CD14-positive monocyte (primary cell): ENCODE results near the gene NRXN3. TPM values are rescaled to one million over a fixed set of nuclear protein-coding genes. Genes with fewer than 3 reads are reported as not detected.

Experiments
- DNase-seq, 3 donors: peaks; one replicate each; pipeline ENCODE4 v3.0.0-alpha.2; 2011 to 2022
- H2AFZ ChIP-seq: 2 replicates; pipeline ENCODE4 v1.6.0; 2012; ENCODE audit warnings: mild to moderate bottlenecking, low read depth, low read length, inconsistent platforms; ENCODE audit not compliant: insufficient read depth, poor library complexity, severe bottlenecking
- H3K27ac ChIP-seq, 2 donors: 1 replicate in 1 of 2; 2 replicates in 1 of 2; pipeline ENCODE4 v1.5.1; 2012 to 2013; ENCODE audit warnings: low read length in 2 of 2, control low read depth in 1 of 2, inconsistent platforms in 1 of 2, low read depth in 1 of 2, mild to moderate bottlenecking in 1 of 2
- H3K27me3 ChIP-seq, 2 donors: one replicate each; pipeline versions ENCODE4 v1.6.0 to v1.6.1; 2011 to 2013; ENCODE audit warnings: low read length in 2 of 2; ENCODE audit not compliant: control insufficient read depth in 2 of 2, insufficient read depth in 2 of 2
- H3K36me3 ChIP-seq, 2 donors: replicated peaks in 1 of 2; 1 replicate in 1 of 2; 2 replicates in 1 of 2; pipeline versions ENCODE4 v1.5.1 to v1.6.1; 2012 to 2013; ENCODE audit warnings: low read length in 2 of 2, control low read depth in 1 of 2, inconsistent platforms in 1 of 2, mild to moderate bottlenecking in 1 of 2; ENCODE audit not compliant: insufficient read depth in 2 of 2, control insufficient read depth in 1 of 2
- H3K4me1 ChIP-seq, 2 donors: 1 replicate in 1 of 2; 2 replicates in 1 of 2; pipeline versions ENCODE4 v1.5.1 to v1.6.1; 2012 to 2013; ENCODE audit warnings: low read length in 2 of 2, control low read depth in 1 of 2, inconsistent platforms in 1 of 2, mild to moderate bottlenecking in 1 of 2, moderate library complexity in 1 of 2; ENCODE audit not compliant: insufficient read depth in 2 of 2, control insufficient read depth in 1 of 2
- H3K4me2 ChIP-seq: replicated peaks from 2 replicates; pipeline ENCODE3; 2012; ENCODE audit warnings: low read length, moderate library complexity, mild to moderate bottlenecking; ENCODE audit not compliant: poor library complexity, severe bottlenecking; ENCODE audit errors: extremely low read depth
- H3K4me3 ChIP-seq, 3 experiments: fragments of 200-600 bp in 1 of 3; sonication (generic) in 1 of 3; replicated peaks in 1 of 3; 1 replicate in 2 of 3; 2 replicates in 1 of 3; pipeline ENCODE4 v1.5.1; 2011 to 2013; ENCODE audit warnings: low read length in 3 of 3, mild to moderate bottlenecking in 3 of 3, control low read depth in 2 of 3, low read depth in 2 of 3, inconsistent platforms in 1 of 3, moderate library complexity in 1 of 3
- H3K79me2 ChIP-seq: 2 replicates; pipeline ENCODE4 v1.6.0; 2012; ENCODE audit warnings: mild to moderate bottlenecking, control low read depth, inconsistent platforms, low read length, moderate library complexity; ENCODE audit not compliant: insufficient read depth
- H3K9ac ChIP-seq: 2 replicates; pipeline ENCODE4 v1.6.0; 2017; ENCODE audit warnings: low read length, mild to moderate bottlenecking; ENCODE audit not compliant: insufficient read depth, poor library complexity, severe bottlenecking
- H3K9me3 ChIP-seq, 2 donors: replicated peaks in 1 of 2; 1 replicate in 1 of 2; 2 replicates in 1 of 2; pipeline versions ENCODE4 v1.5.1 to v1.6.1; 2012 to 2013; ENCODE audit warnings: low read length in 2 of 2, control low read depth in 1 of 2; ENCODE audit not compliant: control insufficient read depth in 1 of 2, insufficient read depth in 1 of 2
- H4K20me1 ChIP-seq: 2 replicates; pipeline ENCODE4 v1.6.0; 2012; ENCODE audit warnings: mild to moderate bottlenecking, low read length, control low read depth, moderate library complexity; ENCODE audit not compliant: insufficient read depth
- H3K27ac Mint-ChIP-seq, 7 donors: one replicate each; pipeline ENCODE4 v1.8.0; 2020; ENCODE audit warnings: mild to moderate bottlenecking in 7 of 7, mixed read lengths in 7 of 7, moderate library complexity in 6 of 7, inconsistent platforms in 2 of 7
- H3K27me3 Mint-ChIP-seq, 3 donors: one replicate each; pipeline ENCODE4 v1.8.0; 2021 to 2022; ENCODE audit warnings: low read depth in 3 of 3, mild to moderate bottlenecking in 3 of 3, mixed read lengths in 3 of 3, moderate library complexity in 3 of 3, inconsistent platforms in 1 of 3
- H3K36me3 Mint-ChIP-seq, 2 donors: one replicate each; pipeline ENCODE4 v1.8.0; 2020; ENCODE audit warnings: mixed read lengths in 2 of 2, inconsistent platforms in 1 of 2, mild to moderate bottlenecking in 1 of 2
- H3K4me1 Mint-ChIP-seq: one replicate; pipeline ENCODE4 v1.8.0; 2020; ENCODE audit warnings: mild to moderate bottlenecking, mixed read lengths
- H3K4me3 Mint-ChIP-seq, 2 donors: one replicate each; pipeline ENCODE4 v1.8.0; 2020; ENCODE audit warnings: mild to moderate bottlenecking in 2 of 2, mixed read lengths in 2 of 2, moderate library complexity in 1 of 2
- H3K9me3 Mint-ChIP-seq, 7 donors: one replicate each; pipeline ENCODE4 v1.8.0; 2020 to 2022; ENCODE audit warnings: mixed read lengths in 7 of 7, mild to moderate bottlenecking in 6 of 7, moderate library complexity in 6 of 7, inconsistent platforms in 2 of 7
- WGBS: methylation state at CpG from one replicate; pipeline ENCODE4 v1.1.5; 2013; ENCODE audit warnings: missing lambda C conversion rate; ENCODE audit not compliant: insufficient coverage; 5-methylcytosine and 5-hydroxymethylcytosine counted together
- intact Hi-C, 2 donors: fragments of 100-400 bp; cut with micrococcal nuclease; formaldehyde crosslinking; loops; one replicate each; pipeline versions ENCODE4 v1.15.0 to v1.15.1; 2023
- polyA plus RNA-seq, 3 donors: library from polyadenylated mRNA; depleted of rRNA in 1 of 3; unstranded in 2 of 3; stranded (reverse) in 1 of 3; fragments of 300-500 nt in 2 of 3; fragments of >200 nt in 1 of 3; fragmentation: Illumina TruSeq in 2 of 3; gene quantifications; 1 replicate in 2 of 3; 2 replicates in 1 of 3; pipeline ENCODE4 v1.2.3, GENCODE V29; 2012 to 2021
- TF ChIP-seq, protein P1 (sequence below): fragments of 200-600 bp; IDR thresholded peaks from one replicate; pipeline ENCODE4 v1.8.0; 2022; ENCODE audit warnings: antibody characterized with exemption, mild to moderate bottlenecking

Gene NRXN3
- polyA plus RNA-seq, 3 donors: not detected

DNA sequence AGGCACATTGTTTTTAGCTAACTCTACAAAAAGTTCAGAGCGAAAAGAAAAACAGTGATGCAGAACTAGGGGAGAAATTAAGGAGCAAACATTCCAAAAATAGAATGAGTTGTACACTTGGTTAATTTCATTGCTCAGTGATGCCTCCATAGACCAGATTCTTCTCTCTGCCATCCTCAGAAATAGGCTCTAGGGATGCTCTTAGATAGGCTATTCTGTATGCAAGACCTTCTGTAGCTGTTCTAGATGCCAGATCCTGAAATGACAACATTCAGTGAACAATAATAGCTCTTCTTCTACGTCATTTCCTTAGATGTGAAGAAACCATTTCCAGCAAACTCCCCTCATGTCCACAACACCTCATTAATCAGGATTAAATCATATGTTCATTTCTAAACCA is 1574.9 kb downstream of the NRXN3 start:
- Histone ChIP-seq H3K9ac (no peak overlapping the region), H3K36me3 (no peaks in the 10 kb centered on the region), H4K20me1 (no peaks in the 10 kb centered on the region), H3K4me2 (no peak overlapping the region), H2AFZ (no peak overlapping the region), H3K4me1 (no peaks in the 10 kb centered on the region), H3K79me2 (no peaks in the 10 kb centered on the region), H3K27me3 (no peaks in the 10 kb centered on the region), H3K27ac (no peak overlapping the region), H3K9me3 (no peaks in the 10 kb centered on the region), H3K4me3 (no peak overlapping the region)
- Mint-ChIP-seq H3K9me3 (peaks cover 0 to 13% (median 0%) of the 10 kb centered on the region in 7 donors), H3K27me3 (peaks cover 0 to 1% (median 0%) of the 10 kb centered on the region in 3 donors), H3K36me3 (no peaks in the 10 kb centered on the region), H3K27ac (no peak overlapping the region), H3K4me3 (no peak overlapping the region), H3K4me1 (no peaks in the 10 kb centered on the region)
- no peak for DNase-seq
- TF ChIP-seq, protein P1, sequence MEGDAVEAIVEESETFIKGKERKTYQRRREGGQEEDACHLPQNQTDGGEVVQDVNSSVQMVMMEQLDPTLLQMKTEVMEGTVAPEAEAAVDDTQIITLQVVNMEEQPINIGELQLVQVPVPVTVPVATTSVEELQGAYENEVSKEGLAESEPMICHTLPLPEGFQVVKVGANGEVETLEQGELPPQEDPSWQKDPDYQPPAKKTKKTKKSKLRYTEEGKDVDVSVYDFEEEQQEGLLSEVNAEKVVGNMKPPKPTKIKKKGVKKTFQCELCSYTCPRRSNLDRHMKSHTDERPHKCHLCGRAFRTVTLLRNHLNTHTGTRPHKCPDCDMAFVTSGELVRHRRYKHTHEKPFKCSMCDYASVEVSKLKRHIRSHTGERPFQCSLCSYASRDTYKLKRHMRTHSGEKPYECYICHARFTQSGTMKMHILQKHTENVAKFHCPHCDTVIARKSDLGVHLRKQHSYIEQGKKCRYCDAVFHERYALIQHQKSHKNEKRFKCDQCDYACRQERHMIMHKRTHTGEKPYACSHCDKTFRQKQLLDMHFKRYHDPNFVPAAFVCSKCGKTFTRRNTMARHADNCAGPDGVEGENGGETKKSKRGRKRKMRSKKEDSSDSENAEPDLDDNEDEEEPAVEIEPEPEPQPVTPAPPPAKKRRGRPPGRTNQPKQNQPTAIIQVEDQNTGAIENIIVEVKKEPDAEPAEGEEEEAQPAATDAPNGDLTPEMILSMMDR: no peak
- no CpG with 5 or more reads among the region's 2 CpGs for WGBS
- intact Hi-C loops: no loop called here

DNA sequence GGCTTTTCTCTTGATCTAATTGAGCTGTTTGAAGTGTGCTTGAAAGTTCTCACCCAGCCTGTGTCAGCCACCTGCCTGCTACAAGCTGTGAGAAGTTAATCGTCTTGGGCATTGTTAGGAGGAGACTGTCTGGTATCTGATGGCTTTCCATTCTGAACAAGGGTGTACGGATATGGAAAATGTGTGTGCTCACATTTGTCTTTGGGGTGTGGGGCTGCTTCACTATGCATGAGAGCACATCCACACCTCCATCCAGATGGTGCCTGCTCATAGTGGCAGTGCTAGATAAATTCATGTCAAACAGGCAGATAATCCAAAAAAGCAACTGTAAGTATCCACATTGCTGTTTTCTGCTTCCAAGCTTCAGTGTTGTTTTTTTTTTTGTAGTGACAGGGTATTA is 1578.9 kb downstream of the NRXN3 start:
- Mint-ChIP-seq H3K27ac (no peak overlapping the region), H3K4me1 (no peaks in the 10 kb centered on the region)

More for the DNA sequence above, 1578.9 kb downstream of the NRXN3 start:
- H2AFZ ChIP-seq: no peak overlapping the region
- H3K36me3 ChIP-seq: no peaks in the 10 kb centered on the region
- no peaks in the 10 kb centered on the region for H3K4me1 ChIP-seq
- DNase-seq: no peak
- Mint-ChIP-seq H3K36me3 (no peaks in the 10 kb centered on the region), H3K4me3 (no peak overlapping the region), H3K9me3 (peaks cover 0 to 15% (median 3%) of the 10 kb centered on the region in 7 donors), H3K27me3 (no peaks in the 10 kb centered on the region)
- no peaks in the 10 kb centered on the region for H3K27me3 ChIP-seq
- no peaks in the 10 kb centered on the region for H3K9me3 ChIP-seq
- WGBS: no CpG with 5 or more reads among the region's 2 CpGs
- H3K27ac ChIP-seq: no peak overlapping the region
- TF ChIP-seq, protein P1: no peak
- H3K4me2 ChIP-seq: no peak overlapping the region
- intact Hi-C loops: no loop called here
- H4K20me1 ChIP-seq: no peaks in the 10 kb centered on the region
- no peak overlapping the region for H3K9ac ChIP-seq
- no peak overlapping the region for H3K4me3 ChIP-seq
- no peaks in the 10 kb centered on the region for H3K79me2 ChIP-seq
